ENCODE results near the gene IL6. TPM values are rescaled to one million over a fixed set of nuclear protein-coding genes. Genes with fewer than 3 reads are reported as not detected.

Gene IL6
- total RNA-seq, 2 experiments from 2014 or later: not detected

DNA sequence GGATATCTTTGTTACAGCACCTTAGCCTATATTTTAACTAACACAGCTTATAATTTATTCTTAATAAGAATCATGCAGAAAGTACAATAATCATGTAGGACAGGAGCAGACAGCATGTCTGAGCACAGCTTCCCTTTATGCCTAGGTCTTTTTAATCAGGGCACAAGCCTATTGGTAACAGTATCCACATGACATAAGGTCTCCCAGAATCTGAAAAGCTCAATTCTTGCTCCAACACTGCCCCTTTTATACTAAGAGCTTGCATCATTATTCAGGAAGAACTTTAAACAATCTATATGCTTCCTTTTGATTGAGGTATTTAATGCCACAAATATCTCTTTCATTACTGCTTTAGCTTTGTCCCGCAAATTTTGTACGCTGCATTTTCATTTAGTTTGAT lies 31.6 kb downstream of the IL6 start:
- ATAC-seq (ENCODE audit: poor library complexity) (no peak), DNase-seq (no peak)
- H3K4me1 ChIP-seq (ENCODE audit: insufficient read depth, low read length): no peaks in the 10 kb centered on the region
- no peak overlapping the region for H3K27ac ChIP-seq (ENCODE audit: low read depth in 1 of 2, low read length in 2 of 2)
- POLR2A ChIA-PET: no interaction called here
- H3K36me3 ChIP-seq (ENCODE audit: insufficient read depth, low read length): no peaks in the 10 kb centered on the region
- Mint-ChIP-seq H3K4me3 (no peak overlapping the region), H3K36me3 (ENCODE audit: low read depth) (no peaks in the 10 kb centered on the region), H3K27me3 (peaks cover 66% of the 10 kb centered on the region), H3K9me3 (no peaks in the 10 kb centered on the region), H3K27ac (no peak overlapping the region), H3K4me1 (ENCODE audit: low read depth) (no peaks in the 10 kb centered on the region)
- TF ChIP-seq, protein P1, sequence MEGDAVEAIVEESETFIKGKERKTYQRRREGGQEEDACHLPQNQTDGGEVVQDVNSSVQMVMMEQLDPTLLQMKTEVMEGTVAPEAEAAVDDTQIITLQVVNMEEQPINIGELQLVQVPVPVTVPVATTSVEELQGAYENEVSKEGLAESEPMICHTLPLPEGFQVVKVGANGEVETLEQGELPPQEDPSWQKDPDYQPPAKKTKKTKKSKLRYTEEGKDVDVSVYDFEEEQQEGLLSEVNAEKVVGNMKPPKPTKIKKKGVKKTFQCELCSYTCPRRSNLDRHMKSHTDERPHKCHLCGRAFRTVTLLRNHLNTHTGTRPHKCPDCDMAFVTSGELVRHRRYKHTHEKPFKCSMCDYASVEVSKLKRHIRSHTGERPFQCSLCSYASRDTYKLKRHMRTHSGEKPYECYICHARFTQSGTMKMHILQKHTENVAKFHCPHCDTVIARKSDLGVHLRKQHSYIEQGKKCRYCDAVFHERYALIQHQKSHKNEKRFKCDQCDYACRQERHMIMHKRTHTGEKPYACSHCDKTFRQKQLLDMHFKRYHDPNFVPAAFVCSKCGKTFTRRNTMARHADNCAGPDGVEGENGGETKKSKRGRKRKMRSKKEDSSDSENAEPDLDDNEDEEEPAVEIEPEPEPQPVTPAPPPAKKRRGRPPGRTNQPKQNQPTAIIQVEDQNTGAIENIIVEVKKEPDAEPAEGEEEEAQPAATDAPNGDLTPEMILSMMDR (IDR thresholded peaks at IDR 0.05): no peak
- peaks cover 0 to 3% of the 10 kb centered on the region in 2 experiments for H3K27me3 ChIP-seq (ENCODE audit: control insufficient read depth in 1 of 2, insufficient read depth in 2 of 2, low read length in 2 of 2)
- CTCF ChIA-PET: no interaction called here
- no peak overlapping the region for H3K4me3 ChIP-seq (ENCODE audit: low read length)
- no peaks in the 10 kb centered on the region for H3K9me3 ChIP-seq (ENCODE audit: control insufficient read depth in 1 of 2, insufficient read depth in 1 of 2, low read length in 2 of 2)
- intact Hi-C loops (cut with DNase I, micrococcal nuclease): no loop called here

DNA sequence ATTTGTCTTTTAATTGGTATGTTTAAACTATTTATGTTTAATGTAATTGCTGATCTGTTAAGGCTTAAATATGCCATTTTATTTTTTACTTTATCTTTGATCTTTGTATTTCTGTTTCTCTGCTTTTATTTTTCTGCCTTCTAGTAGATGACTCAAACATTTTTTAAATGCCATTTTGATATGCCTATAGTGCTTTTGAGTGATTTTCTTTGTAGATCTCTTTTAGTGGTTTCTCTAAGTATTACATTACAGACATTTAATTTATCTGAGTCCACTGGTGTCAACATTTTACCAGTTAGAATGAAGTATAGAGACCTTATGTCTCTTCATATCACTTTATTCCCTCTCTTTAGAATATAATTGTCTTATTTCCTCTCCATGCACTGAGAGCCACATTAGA lies 32.7 kb downstream of the IL6 start:
- TF ChIP-seq, protein P1 (IDR thresholded peaks at IDR 0.05): no peak
- Mint-ChIP-seq H3K9me3 (no peaks in the 10 kb centered on the region), H3K4me3 (no peak overlapping the region), H3K4me1 (ENCODE audit: low read depth) (no peaks in the 10 kb centered on the region), H3K27me3 (peaks cover 73% of the 10 kb centered on the region), H3K27ac (no peak overlapping the region), H3K36me3 (ENCODE audit: low read depth) (no peaks in the 10 kb centered on the region)
- Histone ChIP-seq H3K27me3 (ENCODE audit: control insufficient read depth in 1 of 2, insufficient read depth in 2 of 2, low read length in 2 of 2) (peaks cover 0 to 3% of the 10 kb centered on the region in 2 experiments), H3K9me3 (ENCODE audit: control insufficient read depth in 1 of 2, insufficient read depth in 1 of 2, low read length in 2 of 2) (no peaks in the 10 kb centered on the region), H3K4me3 (ENCODE audit: low read length) (no peak overlapping the region), H3K4me1 (ENCODE audit: insufficient read depth, low read length) (no peaks in the 10 kb centered on the region), H3K27ac (ENCODE audit: low read depth in 1 of 2, low read length in 2 of 2) (no peak overlapping the region), H3K36me3 (ENCODE audit: insufficient read depth, low read length) (no peaks in the 10 kb centered on the region)
- ATAC-seq (ENCODE audit: poor library complexity) (no peak), DNase-seq (no peak)
- CTCF ChIA-PET: no interaction called here
- POLR2A ChIA-PET: no interaction called here
- intact Hi-C loops (cut with DNase I, micrococcal nuclease): no loop called here

DNA sequence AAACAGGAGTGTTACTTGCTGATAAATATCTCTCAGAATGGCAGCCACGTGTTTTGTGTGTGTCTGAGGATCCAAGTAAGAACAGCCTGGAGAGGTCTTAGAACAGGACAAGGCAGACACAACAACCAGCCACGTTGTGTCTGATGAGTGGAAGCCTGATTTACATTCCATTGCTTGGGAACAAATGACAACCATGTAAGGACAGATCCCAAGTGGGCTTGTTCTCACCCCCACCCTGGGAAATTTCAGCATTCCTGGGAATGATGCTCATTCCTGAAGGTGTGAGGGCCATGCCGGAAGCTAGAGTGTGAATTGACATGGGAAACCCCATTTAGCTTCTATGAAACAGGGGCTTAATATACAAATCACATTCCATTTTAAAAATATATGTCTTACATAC lies 35.9 kb downstream of the IL6 start:
- POLR2A ChIA-PET: no interaction called here
- Histone ChIP-seq H3K9me3 (ENCODE audit: control insufficient read depth in 1 of 2, insufficient read depth in 1 of 2, low read length in 2 of 2) (no peaks in the 10 kb centered on the region), H3K4me3 (ENCODE audit: low read length) (no peak overlapping the region), H3K4me1 (ENCODE audit: insufficient read depth, low read length) (no peaks in the 10 kb centered on the region), H3K36me3 (ENCODE audit: insufficient read depth, low read length) (no peaks in the 10 kb centered on the region), H3K27me3 (ENCODE audit: control insufficient read depth in 1 of 2, insufficient read depth in 2 of 2, low read length in 2 of 2) (peaks cover 0 to 6% of the 10 kb centered on the region in 2 experiments), H3K27ac (ENCODE audit: low read depth in 1 of 2, low read length in 2 of 2) (no peak overlapping the region)
- DNase-seq (no peak), ATAC-seq (ENCODE audit: poor library complexity) (no peak)
- Mint-ChIP-seq H3K4me1 (ENCODE audit: low read depth) (no peaks in the 10 kb centered on the region), H3K9me3 (no peaks in the 10 kb centered on the region), H3K36me3 (ENCODE audit: low read depth) (no peaks in the 10 kb centered on the region), H3K27me3 (peaks cover 72% of the 10 kb centered on the region), H3K4me3 (no peak overlapping the region), H3K27ac (no peak overlapping the region)
- intact Hi-C loops (cut with DNase I, micrococcal nuclease): no loop called here
- CTCF ChIA-PET: no interaction called here
- TF ChIP-seq, protein P1 (IDR thresholded peaks at IDR 0.05): no peak
